Trophoblast cell (in vitro differentiated cells and primary cell): Measurements from ENCODE around the gene HBE1.

Experiments used
- DNase-seq, 2 donors: peaks; one replicate each; pipeline ENCODE4 v3.0.0-alpha.2; 2016
- H2AFZ ChIP-seq: 2 replicates; pipeline ENCODE4 v1.6.1; 2013; ENCODE audit warnings: low read length, moderate library complexity, mild to moderate bottlenecking; ENCODE audit not compliant: insufficient read depth, poor library complexity
- H2AK5ac ChIP-seq: 2 replicates; pipeline ENCODE4 v1.6.1; 2013; ENCODE audit warnings: mild to moderate bottlenecking, low read length
- H2BK120ac ChIP-seq: 2 replicates; pipeline ENCODE4 v1.6.1; 2013; ENCODE audit warnings: low read length, mild to moderate bottlenecking, moderate library complexity; ENCODE audit not compliant: insufficient read depth, poor library complexity
- H2BK12ac ChIP-seq: 2 replicates; pipeline ENCODE4 v1.6.1; 2013; ENCODE audit warnings: mild to moderate bottlenecking, low read length, moderate library complexity
- H2BK5ac ChIP-seq: 2 replicates; pipeline ENCODE4 v1.6.1; 2013; ENCODE audit warnings: low read length, low read depth, moderate library complexity, mild to moderate bottlenecking; ENCODE audit not compliant: poor library complexity
- H3K14ac ChIP-seq: 2 replicates; pipeline ENCODE4 v1.6.1; 2013; ENCODE audit warnings: mild to moderate bottlenecking, low read length
- H3K18ac ChIP-seq: 2 replicates; pipeline ENCODE4 v1.6.1; 2013; ENCODE audit warnings: mild to moderate bottlenecking, low read length
- H3K23ac ChIP-seq: 2 replicates; pipeline ENCODE4 v1.6.1; 2013; ENCODE audit warnings: low read length
- H3K27ac ChIP-seq: 2 replicates; pipeline ENCODE4 v1.5.1; 2013; ENCODE audit warnings: low read depth, mild to moderate bottlenecking, inconsistent platforms, low read length, moderate library complexity
- H3K27me3 ChIP-seq: 2 replicates; pipeline ENCODE4 v1.6.1; 2013; ENCODE audit warnings: inconsistent platforms, mild to moderate bottlenecking, low read length, moderate library complexity; ENCODE audit not compliant: insufficient read depth
- H3K36me3 ChIP-seq, 2 experiments: 1 replicate in 1 of 2; 2 replicates in 1 of 2; pipeline ENCODE4 v1.6.1; 2013; ENCODE audit warnings: low read length in 2 of 2, mild to moderate bottlenecking in 2 of 2, moderate library complexity in 1 of 2; ENCODE audit not compliant: insufficient read depth in 2 of 2, control insufficient read depth in 1 of 2
- H3K4ac ChIP-seq: 2 replicates; pipeline ENCODE4 v1.6.1; 2013; ENCODE audit warnings: low read depth, mild to moderate bottlenecking, low read length, moderate library complexity
- H3K4me1 ChIP-seq, 2 experiments: 1 replicate in 1 of 2; 2 replicates in 1 of 2; pipeline ENCODE4 v1.6.1; 2013; ENCODE audit warnings: low read length in 2 of 2, mild to moderate bottlenecking in 2 of 2, moderate library complexity in 1 of 2; ENCODE audit not compliant: insufficient read depth in 2 of 2, control insufficient read depth in 1 of 2
- H3K4me2 ChIP-seq: 2 replicates; pipeline ENCODE4 v1.6.1; 2013; ENCODE audit warnings: inconsistent platforms, mild to moderate bottlenecking, low read length, moderate library complexity
- H3K4me3 ChIP-seq: 2 replicates; pipeline ENCODE4 v1.5.1; 2013; ENCODE audit warnings: mild to moderate bottlenecking, low read depth, low read length, inconsistent platforms
- H3K79me1 ChIP-seq: one replicate; pipeline ENCODE4 v1.6.1; 2013; ENCODE audit warnings: low read length
- H3K79me2 ChIP-seq: 2 replicates; pipeline ENCODE4 v1.6.1; 2013; ENCODE audit warnings: low read length, mild to moderate bottlenecking; ENCODE audit not compliant: control insufficient read depth, insufficient read depth, poor library complexity
- H3K9ac ChIP-seq: 2 replicates; pipeline ENCODE4 v1.6.1; 2013; ENCODE audit warnings: mild to moderate bottlenecking, low read length
- H3K9me3 ChIP-seq: 2 replicates; pipeline ENCODE4 v1.6.1; 2013; ENCODE audit warnings: low read depth, mild to moderate bottlenecking, control low read depth, inconsistent platforms, low read length; ENCODE audit not compliant: insufficient read depth
- H4K12ac ChIP-seq: 2 replicates; pipeline ENCODE4 v1.6.1; 2013; ENCODE audit warnings: low read depth, mild to moderate bottlenecking, low read length, moderate library complexity
- H4K8ac ChIP-seq: 2 replicates; pipeline ENCODE4 v1.6.1; 2013; ENCODE audit warnings: low read depth, mild to moderate bottlenecking, low read length, moderate library complexity
- H4K91ac ChIP-seq: one replicate; pipeline ENCODE4 v1.6.1; 2013; ENCODE audit warnings: low read depth, mild to moderate bottlenecking, low read length, moderate library complexity
- WGBS: extraction: QIAGEN DNeasy Blood & Tissue Kit; methylation state at CpG from one replicate; pipeline ENCODE4 v1.1.7; 2013; ENCODE audit warnings: missing lambda C conversion rate; ENCODE audit not compliant: insufficient read length, insufficient coverage; ENCODE audit errors: extremely low coverage; 5-methylcytosine and 5-hydroxymethylcytosine counted together

The HBE1 gene

GRCh38 chr11:5246772-5247471 is 22.8 kb downstream of the HBE1 start:
- Histone ChIP-seq H3K27me3 (no peaks in the 10 kb centered on the region), H2BK5ac (no peak overlapping the region)
- no CpG with 5 or more reads among the region's 6 CpGs for WGBS

DNA sequence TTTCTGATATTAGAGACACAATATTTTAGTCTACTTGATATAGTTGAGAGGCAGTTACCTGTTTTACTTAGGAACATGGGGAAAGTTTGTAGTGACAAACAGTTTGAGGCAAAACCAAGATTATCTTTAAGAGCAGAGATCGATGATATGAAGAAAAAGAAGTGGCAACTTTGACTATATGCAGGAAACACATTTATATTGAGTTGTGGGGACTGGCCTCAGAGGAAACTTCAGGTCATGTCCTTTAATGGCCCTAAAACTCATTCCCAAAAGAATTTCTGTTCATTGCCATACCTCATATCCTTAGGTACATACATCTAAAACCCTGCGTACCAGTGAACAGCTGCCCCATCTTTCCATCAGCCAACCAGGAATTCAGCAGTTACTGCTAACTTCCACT is 24.6 kb downstream of the HBE1 start:
- no peak overlapping the region for H4K12ac ChIP-seq
- H2AK5ac ChIP-seq, result no peak overlapping the region
- H3K4me1 ChIP-seq, result no peaks in the 10 kb centered on the region
- H3K18ac ChIP-seq, result no peak overlapping the region
- no peaks in the 10 kb centered on the region for H3K79me2 ChIP-seq
- no peak overlapping the region for H2BK120ac ChIP-seq
- H3K4me2 ChIP-seq, result no peak overlapping the region
- no peak for DNase-seq
- no peak overlapping the region for H4K91ac ChIP-seq
- H3K79me1 ChIP-seq, result no peaks in the 10 kb centered on the region
- H2BK5ac ChIP-seq, result no peak overlapping the region
- no peaks in the 10 kb centered on the region for H3K36me3 ChIP-seq
- H3K9ac ChIP-seq, result no peak overlapping the region
- H2AFZ ChIP-seq, result no peak overlapping the region
- WGBS, result no CpG with 5 or more reads among the region's 2 CpGs
- H4K8ac ChIP-seq, result no peak overlapping the region
- H3K4me3 ChIP-seq, result no peak overlapping the region
- H3K27ac ChIP-seq, result no peak overlapping the region
- no peak overlapping the region for H3K23ac ChIP-seq
- no peak overlapping the region for H3K14ac ChIP-seq
- H3K4ac ChIP-seq, result no peak overlapping the region
- no peak overlapping the region for H2BK12ac ChIP-seq
- no peaks in the 10 kb centered on the region for H3K27me3 ChIP-seq
- H3K9me3 ChIP-seq, result no peaks in the 10 kb centered on the region

More at GRCh38 chr11:5246772-5247471, 22.8 kb downstream of the HBE1 start:
- Histone ChIP-seq H3K23ac (no peak overlapping the region), H3K79me2 (no peaks in the 10 kb centered on the region), H3K9ac (no peak overlapping the region), H3K36me3 (no peaks in the 10 kb centered on the region), H2AFZ (no peak overlapping the region), H2AK5ac (no peak overlapping the region), H4K91ac (no peak overlapping the region), H3K4me1 (no peaks in the 10 kb centered on the region), H3K14ac (no peak overlapping the region), H3K79me1 (no peaks in the 10 kb centered on the region), H4K12ac (no peak overlapping the region), H3K9me3 (no peaks in the 10 kb centered on the region), H3K4me3 (no peak overlapping the region), H2BK12ac (no peak overlapping the region), H3K18ac (no peak overlapping the region), H3K4me2 (no peak overlapping the region), H4K8ac (no peak overlapping the region), H2BK120ac (no peak overlapping the region), H3K27ac (no peak overlapping the region), H3K4ac (no peak overlapping the region)
- no peak for DNase-seq

DNA sequence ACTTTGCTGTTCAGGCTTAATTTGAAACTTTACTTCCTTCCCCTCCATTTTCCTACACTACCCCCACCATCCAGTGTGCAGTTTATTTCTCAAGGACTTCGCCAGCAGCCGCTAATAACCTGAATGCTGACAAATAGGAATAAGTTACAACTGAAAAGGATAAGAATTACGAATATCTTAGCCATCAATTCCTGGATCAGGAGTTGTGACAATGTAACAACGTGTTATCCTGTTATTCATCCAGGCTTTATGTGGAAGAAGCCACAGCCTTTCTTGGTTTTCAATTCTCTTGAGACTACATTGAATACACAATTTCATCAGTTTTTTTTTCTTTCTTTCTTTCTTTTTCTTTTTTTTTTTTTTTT is 25.9 kb downstream of the HBE1 start:
- Histone ChIP-seq H3K36me3 (no peaks in the 10 kb centered on the region), H3K4me1 (no peaks in the 10 kb centered on the region), H3K14ac (no peak overlapping the region), H3K27ac (no peak overlapping the region), H3K9me3 (no peaks in the 10 kb centered on the region), H3K23ac (no peak overlapping the region), H3K4me2 (no peak overlapping the region), H3K9ac (no peak overlapping the region), H2AFZ (no peak overlapping the region), H4K91ac (no peak overlapping the region), H3K4ac (no peak overlapping the region), H2BK12ac (no peak overlapping the region), H3K18ac (no peak overlapping the region), H3K27me3 (no peaks in the 10 kb centered on the region), H4K8ac (no peak overlapping the region), H4K12ac (no peak overlapping the region), H2BK5ac (no peak overlapping the region), H3K79me2 (no peaks in the 10 kb centered on the region), H3K4me3 (no peak overlapping the region), H3K79me1 (no peaks in the 10 kb centered on the region), H2AK5ac (no peak overlapping the region), H2BK120ac (no peak overlapping the region)
- WGBS, result no CpG with 5 or more reads among the region's 4 CpGs
- no peak for DNase-seq

DNA sequence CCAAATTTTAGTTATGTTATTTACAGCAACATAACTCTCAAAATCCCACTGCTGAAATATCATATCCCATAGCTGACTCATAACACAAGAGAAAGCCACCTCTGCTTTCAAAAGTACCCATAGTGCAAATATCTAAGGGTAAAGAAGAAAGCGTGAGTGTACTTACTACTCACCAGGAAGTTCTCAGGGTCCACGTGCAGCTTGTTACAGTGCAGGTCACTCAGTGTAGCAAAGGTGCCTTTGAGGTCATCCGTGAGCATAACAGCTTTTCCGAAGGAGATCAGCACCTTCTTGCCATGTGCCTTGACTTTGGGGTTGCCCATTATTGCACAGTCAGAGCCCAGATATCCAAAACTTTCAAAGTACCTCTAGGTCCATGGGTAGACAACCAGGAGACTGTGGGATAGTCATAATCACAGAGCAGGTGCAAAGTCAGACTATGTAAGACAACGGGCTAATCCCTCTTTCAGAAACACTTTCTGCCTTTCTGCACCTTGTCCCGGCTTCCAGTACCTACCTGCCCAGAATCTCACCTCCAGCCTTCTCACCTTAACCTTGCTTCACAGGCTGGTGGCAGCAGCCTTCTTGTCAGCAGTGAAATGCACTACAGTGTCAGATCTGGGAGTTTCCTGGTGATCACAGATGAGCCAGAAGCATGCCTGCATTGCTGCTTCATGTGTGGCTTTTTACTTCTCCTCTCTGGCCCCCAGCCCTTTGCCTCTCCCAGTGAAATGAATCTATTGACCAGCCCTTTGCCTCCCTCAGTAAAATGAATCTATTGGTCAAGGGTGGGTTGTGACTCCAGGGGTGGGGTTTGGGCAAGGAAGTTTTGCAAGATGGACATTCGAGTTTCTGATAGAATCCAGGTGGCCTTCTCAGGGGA is 26.6 kb downstream of the HBE1 start:
- Histone ChIP-seq H4K12ac (no peak overlapping the region), H4K91ac (no peak overlapping the region), H3K27me3 (no peaks in the 10 kb centered on the region), H2AFZ (no peak overlapping the region), H3K79me2 (no peaks in the 10 kb centered on the region), H2BK120ac (no peak overlapping the region), H4K8ac (no peak overlapping the region), H2BK5ac (no peak overlapping the region), H3K18ac (no peak overlapping the region), H3K4me1 (no peaks in the 10 kb centered on the region), H3K4me3 (no peak overlapping the region), H3K36me3 (no peaks in the 10 kb centered on the region), H3K4me2 (no peak overlapping the region), H3K79me1 (no peaks in the 10 kb centered on the region), H2AK5ac (no peak overlapping the region), H3K23ac (no peak overlapping the region), H3K4ac (no peak overlapping the region), H3K9me3 (no peaks in the 10 kb centered on the region), H2BK12ac (no peak overlapping the region), H3K9ac (peak overlapping the region; percentile 13), H3K27ac (no peak overlapping the region), H3K14ac (no peak overlapping the region)
- WGBS, result no CpG with 5 or more reads among the region's 7 CpGs
- no peak for DNase-seq
